NCI-H2196 (cell line): Measurements from ENCODE around the gene EPGN.
A peak's percentile ranks its signal among the peaks of the same experiment; 100 is the strongest.

Source experiments
- DNase-seq: peaks from one replicate; lab custom pipeline; 2025; ENCODE audit not compliant: unreplicated experiment; lab: John Stamatoyannopoulos, UW

The EPGN gene

DNA sequence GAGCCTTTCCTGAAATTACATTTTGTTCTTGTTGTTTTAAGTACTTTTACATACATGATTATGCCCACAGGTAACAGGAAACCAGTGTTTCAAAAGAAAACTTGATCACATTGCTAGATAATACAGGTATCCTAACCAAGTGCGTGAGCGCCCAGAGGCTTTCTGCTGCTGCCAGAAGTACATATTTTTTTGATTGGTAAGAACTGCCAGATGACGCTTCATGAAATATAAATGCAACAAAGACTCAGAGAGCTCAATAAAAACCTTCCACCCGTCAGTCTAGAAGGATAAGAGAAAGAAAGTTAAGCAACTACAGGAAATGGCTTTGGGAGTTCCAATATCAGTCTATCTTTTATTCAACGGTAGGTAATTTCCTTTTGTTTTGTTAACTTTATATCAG is at the start of gene EPGN:
EPGN (plus strand) TSS at position 256 of the 400 bp plus-strand sequence; CDS start at position 320, 64 bp downstream.
- DNase-seq = no peak

DNA sequence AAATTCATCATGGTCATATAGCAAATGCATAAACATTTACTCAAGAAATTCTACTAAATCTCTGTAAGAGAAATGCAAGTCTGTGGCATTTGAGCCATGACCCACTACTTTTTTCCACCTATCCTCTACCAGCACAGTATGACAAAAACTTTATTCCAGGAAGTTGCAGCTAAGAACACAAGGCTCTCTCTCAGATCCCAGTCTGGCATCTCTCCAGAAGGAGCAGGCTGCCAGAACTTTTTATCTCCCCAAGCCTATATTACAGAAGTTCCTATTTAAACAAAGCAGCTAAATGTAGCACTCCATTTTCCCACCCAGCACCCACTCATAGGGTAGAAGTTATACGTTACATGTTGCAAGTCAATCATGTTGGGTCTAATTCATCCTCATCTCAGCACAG is 49.3 kb upstream of the EPGN start:
- no peak for DNase-seq

- DNase-seq = no peak
Measured at GRCh38 chr4:74260036-74260435, 48.2 kb upstream of the EPGN start.

GRCh38 chr4:74262522-74262921 is 45.7 kb upstream of the EPGN start:
- peak; percentile 1 for DNase-seq

- DNase-seq = no peak
Measured at GRCh38 chr4:74263551-74263950, 44.7 kb upstream of the EPGN start.

- no peak for DNase-seq
Measured at GRCh38 chr4:74266081-74266480, 42.2 kb upstream of the EPGN start.

- DNase-seq = no peak
Measured at GRCh38 chr4:74267998-74268606, 40.2 kb upstream of the EPGN start.

- DNase-seq = no peak
Measured at GRCh38 chr4:74268643-74269042, 39.6 kb upstream of the EPGN start.

DNA sequence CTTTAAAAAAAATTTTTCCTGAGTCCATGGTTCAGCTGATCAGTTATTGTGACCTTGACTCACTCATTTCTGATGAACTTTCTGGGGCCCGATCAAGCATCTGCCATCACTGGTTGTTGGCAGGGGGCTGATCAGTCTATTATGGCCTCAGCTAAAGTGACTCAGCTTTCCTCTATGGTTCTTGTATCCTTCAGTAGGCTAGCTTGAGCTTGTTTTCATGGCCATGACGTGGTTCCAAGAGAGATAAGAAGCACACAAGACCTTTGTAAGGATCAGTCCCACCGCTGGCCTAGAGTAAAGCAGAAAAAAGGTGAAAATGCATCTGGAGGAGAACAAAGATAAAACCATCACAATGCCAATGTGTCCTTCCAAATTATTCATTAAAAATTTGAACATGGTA is 29.8 kb upstream of the EPGN start:
- no peak for DNase-seq

DNA sequence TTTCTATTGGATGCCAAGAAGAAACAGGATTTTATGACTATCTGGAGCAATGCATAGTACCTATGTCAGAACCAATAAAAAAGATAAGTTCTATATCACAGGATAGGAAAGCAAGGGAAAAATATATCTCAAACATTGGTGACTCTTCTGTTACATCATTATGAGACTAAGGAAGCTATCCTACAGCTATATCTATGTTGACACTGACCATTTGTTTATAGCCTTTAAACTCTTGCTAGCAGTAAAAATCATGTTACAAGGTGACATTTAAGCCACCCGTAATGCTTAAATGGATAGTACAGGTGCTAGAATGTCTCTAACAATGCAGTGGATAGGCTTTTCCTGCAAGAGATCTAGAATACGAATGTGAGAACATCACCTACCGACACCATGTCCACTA is 28.6 kb upstream of the EPGN start:
- no peak for DNase-seq

DNA sequence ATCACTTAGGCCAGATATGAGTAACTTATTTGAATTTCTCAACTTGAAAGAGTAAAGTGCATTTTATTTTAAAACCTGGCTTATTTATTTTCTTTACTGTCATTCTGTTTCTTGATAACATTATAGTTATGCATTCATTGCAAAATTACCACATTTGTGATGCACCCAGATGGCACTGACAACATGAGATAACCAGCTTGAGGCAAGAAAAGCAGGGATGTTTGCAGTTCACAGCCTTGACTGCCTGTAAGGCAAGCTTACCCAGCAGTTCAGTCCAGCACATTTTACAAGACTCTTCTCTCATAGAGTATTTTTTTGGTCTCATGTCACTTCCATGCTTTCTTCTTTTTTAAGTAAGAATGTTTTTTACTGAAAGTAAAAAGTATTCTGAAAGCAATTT is 25.3 kb upstream of the EPGN start:
- DNase-seq = no peak

DNA sequence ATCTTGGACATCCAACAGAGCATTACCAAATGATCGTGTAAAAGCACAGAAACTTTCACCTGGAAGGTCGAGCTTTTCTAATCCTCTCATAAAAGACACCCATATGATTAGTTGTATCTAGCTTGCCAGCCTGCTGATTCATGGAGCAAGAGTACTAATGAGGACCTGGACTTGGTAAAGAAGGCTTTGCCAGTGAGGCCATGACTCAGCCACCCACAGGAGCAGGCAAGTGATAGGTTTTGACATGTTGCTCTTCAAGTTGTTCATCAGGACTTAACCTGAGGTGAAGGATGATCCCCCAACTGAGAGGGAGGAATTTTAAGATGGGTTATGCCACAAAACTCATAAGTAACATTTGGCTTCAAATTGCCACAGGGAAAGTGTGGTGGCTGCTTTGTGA is 24.7 kb upstream of the EPGN start:
- no peak for DNase-seq

DNA sequence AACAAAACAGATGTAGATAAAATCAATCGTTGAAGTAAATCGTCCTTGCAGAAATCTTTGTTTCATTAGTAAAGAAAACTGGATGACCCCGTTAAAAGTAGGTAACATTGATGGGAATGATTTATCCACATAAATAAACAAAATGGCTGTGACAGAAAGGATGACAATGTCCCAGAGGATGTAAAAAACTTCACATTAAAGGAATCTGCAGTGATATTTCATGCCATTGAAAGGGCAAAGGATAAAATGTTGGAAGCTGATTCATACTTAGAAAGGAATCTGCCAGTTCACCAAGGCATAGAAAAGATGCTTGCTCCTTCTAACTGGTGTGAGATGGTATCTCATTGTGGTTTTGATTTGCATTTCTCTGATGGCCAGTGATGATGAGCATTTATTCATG is 24.2 kb upstream of the EPGN start:
- DNase-seq = no peak

- DNase-seq = no peak
Measured at GRCh38 chr4:74287164-74287563, 21.1 kb upstream of the EPGN start.

- DNase-seq = no peak
Measured at GRCh38 chr4:74287791-74288190, 20.5 kb upstream of the EPGN start.

DNA sequence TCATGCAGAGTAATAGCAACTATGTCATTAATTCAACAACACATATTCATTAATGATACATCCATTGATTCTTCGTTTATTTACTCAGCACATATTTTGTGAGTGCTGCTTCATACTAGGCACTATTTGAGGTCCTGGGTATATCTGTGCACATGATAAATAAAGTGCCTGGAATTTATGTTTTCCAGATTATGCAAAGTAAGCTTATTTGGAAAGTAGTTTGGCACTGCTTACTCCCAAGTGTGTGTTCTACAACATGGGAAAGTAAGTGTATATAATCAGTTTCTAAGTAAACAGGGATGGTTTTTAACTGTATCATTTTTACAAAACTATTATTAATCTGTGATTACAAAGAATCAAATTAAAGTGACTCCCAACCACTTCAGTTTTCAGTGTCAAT is 16.8 kb upstream of the EPGN start:
- no peak for DNase-seq

GRCh38 chr4:74292111-74292870 is 16.0 kb upstream of the EPGN start:
- no peak for DNase-seq

DNA sequence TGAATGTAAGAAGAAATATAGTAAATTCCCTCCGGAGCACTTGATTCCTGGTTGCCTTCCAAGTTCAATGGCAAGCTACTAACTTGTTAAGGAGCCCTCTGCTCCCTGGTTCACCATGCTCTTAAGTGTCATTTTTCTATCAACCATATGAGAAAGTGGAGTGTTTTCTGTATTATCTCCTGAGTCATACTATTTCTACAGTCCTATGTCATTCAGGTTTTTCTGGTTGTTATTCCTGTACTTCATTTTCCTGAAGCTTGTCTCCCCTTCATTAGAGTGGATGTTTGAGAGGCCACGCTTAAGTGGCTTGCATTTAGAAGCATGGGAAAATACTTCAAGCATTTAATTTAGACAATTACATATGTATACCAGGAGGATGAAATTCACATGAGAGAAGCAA is 14.7 kb upstream of the EPGN start:
- DNase-seq = no peak

GRCh38 chr4:74294681-74295080 is 13.6 kb upstream of the EPGN start:
- DNase-seq = no peak

- no peak for DNase-seq
Measured at GRCh38 chr4:74297539-74297938, 10.7 kb upstream of the EPGN start.

- no peak for DNase-seq
Measured at GRCh38 chr4:74304095-74304625, 4.1 kb upstream of the EPGN start.

DNA sequence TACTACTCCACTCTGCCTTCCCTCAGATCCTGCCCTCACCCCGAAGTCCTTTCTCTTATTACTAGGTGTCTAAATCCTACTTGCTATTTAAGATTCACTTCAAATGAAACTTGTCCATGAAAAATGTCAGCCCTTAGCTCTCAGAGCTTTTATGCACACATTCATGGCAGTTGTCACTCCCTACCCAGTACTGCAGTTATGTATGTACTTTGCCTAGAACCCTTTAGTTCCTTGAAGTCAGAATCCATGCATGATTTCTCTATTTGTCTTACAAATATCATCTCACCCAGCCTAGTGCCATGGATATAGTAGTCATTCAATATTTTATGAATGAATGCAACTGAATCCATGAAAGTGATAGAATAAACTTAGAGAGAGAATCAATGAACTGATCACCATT is 3.3 kb upstream of the EPGN start:
- DNase-seq = no peak

- DNase-seq = no peak
Measured at GRCh38 chr4:74307170-74307569, 1.1 kb upstream of the EPGN start.
